Measurements from ENCODE around the gene CRLF3.
A peak's percentile ranks its signal among the peaks of the same experiment; 100 is the strongest.

The CRLF3 gene

GRCh38 chr17:30812218-30813177 lies 12.0 kb downstream of the CRLF3 start:
- Histone ChIP-seq H3K27ac (ENCODE audit: low read length) (0 out of 2 replicates have a peak overlapping the region, but pooled peaks have one; percentile 6), H3K36me3 (replicated peaks; ENCODE audit: low read depth, low read length) (peaks cover 7% of the 10 kb centered on the region), H3K4me3 (ENCODE audit: low read length) (no peak overlapping the region), H3K79me2 (ENCODE audit: low read length) (peaks cover 78% of the 10 kb centered on the region), H2AFZ (ENCODE audit: low read depth, low read length) (no peak overlapping the region), H3K4me2 (ENCODE audit: low read length) (no peak overlapping the region), H3K9ac (ENCODE audit: low read length) (no peak overlapping the region), H3K9me3 (ENCODE audit: insufficient read depth, low read length) (no peaks in the 10 kb centered on the region), H3K4me1 (ENCODE audit: low read length) (peaks cover 29% of the 10 kb centered on the region), H3K27me3 (ENCODE audit: low read depth, low read length) (no peaks in the 10 kb centered on the region), H4K20me1 (ENCODE audit: insufficient read depth, low read length) (no peaks in the 10 kb centered on the region)
- TF ChIP-seq EZH2phosphoT487 (IDR thresholded peaks at IDR 0.05; ENCODE audit: low read depth): no peak
- TF ChIP-seq, protein P1, sequence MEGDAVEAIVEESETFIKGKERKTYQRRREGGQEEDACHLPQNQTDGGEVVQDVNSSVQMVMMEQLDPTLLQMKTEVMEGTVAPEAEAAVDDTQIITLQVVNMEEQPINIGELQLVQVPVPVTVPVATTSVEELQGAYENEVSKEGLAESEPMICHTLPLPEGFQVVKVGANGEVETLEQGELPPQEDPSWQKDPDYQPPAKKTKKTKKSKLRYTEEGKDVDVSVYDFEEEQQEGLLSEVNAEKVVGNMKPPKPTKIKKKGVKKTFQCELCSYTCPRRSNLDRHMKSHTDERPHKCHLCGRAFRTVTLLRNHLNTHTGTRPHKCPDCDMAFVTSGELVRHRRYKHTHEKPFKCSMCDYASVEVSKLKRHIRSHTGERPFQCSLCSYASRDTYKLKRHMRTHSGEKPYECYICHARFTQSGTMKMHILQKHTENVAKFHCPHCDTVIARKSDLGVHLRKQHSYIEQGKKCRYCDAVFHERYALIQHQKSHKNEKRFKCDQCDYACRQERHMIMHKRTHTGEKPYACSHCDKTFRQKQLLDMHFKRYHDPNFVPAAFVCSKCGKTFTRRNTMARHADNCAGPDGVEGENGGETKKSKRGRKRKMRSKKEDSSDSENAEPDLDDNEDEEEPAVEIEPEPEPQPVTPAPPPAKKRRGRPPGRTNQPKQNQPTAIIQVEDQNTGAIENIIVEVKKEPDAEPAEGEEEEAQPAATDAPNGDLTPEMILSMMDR (IDR thresholded peaks at IDR 0.05; ENCODE audit: low read depth, low read length): no peak

GRCh38 chr17:30809867-30810266 lies 14.6 kb downstream of the CRLF3 start:
- Histone ChIP-seq H3K4me2 (ENCODE audit: low read length) (peak overlapping the region; percentile 84), H3K79me2 (ENCODE audit: low read length) (peaks cover 82% of the 10 kb centered on the region)

DNA sequence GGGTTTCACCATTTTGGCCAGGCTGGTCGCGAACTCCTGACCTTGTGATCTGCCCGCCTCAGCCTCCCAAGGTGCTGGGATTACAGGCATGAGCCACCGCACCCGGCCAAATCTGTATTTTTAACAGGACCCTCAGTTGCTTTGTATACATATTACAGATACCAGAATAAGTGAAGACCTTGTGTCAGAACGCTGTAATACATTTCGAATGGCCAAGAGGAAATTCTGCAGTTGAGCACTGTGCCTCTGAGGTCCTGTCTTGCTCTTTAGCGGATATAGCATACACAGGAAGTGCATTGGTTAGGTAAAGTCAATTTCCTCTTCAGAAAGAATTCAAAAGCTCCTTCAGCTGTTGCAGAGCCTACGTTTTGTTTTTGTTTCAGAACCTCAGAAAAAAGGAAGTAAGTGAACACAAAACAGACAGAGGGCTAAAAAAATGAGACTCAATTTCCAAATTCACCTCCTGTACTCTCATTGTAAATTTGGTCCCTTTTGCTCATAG lies 15.7 kb downstream of the CRLF3 start:
- Histone ChIP-seq H2AFZ (ENCODE audit: low read depth, low read length) (0 out of 2 replicates have a peak overlapping the region, but pooled peaks have one; percentile 13), H3K4me3 (ENCODE audit: low read length) (peak overlapping the region; percentile 71), H3K79me2 (ENCODE audit: low read length) (peaks cover 82% of the 10 kb centered on the region), H3K27ac (ENCODE audit: low read length) (peak overlapping the region; percentile 97), H3K9ac (ENCODE audit: low read length) (peak overlapping the region; percentile 63), H3K36me3 (replicated peaks; ENCODE audit: low read depth, low read length) (peaks cover 7% of the 10 kb centered on the region), H3K27me3 (ENCODE audit: low read depth, low read length) (no peaks in the 10 kb centered on the region), H4K20me1 (ENCODE audit: insufficient read depth, low read length) (0 out of 2 replicates have a peak, but pooled peaks cover 4% of the 10 kb centered on the region), H3K4me2 (ENCODE audit: low read length) (peak overlapping the region; percentile 84), H3K9me3 (ENCODE audit: insufficient read depth, low read length) (no peaks in the 10 kb centered on the region), H3K4me1 (ENCODE audit: low read length) (peaks cover 44% of the 10 kb centered on the region)
- TF ChIP-seq, protein P1 (IDR thresholded peaks at IDR 0.05; ENCODE audit: low read depth, low read length): no peak
- TF ChIP-seq EZH2phosphoT487 (IDR thresholded peaks at IDR 0.05; ENCODE audit: low read depth): no peak

More at GRCh38 chr17:30809867-30810266, 14.6 kb downstream of the CRLF3 start:
- Histone ChIP-seq H2AFZ (ENCODE audit: low read depth, low read length) (no peak overlapping the region), H3K36me3 (replicated peaks; ENCODE audit: low read depth, low read length) (peaks cover 3% of the 10 kb centered on the region), H3K27me3 (ENCODE audit: low read depth, low read length) (no peaks in the 10 kb centered on the region), H3K9ac (ENCODE audit: low read length) (peak overlapping the region; percentile 63; the same call in 1 of the 2 replicates), H4K20me1 (ENCODE audit: insufficient read depth, low read length) (0 out of 2 replicates have a peak, but pooled peaks cover 4% of the 10 kb centered on the region), H3K9me3 (ENCODE audit: insufficient read depth, low read length) (no peaks in the 10 kb centered on the region), H3K4me1 (ENCODE audit: low read length) (peaks cover 44% of the 10 kb centered on the region), H3K27ac (ENCODE audit: low read length) (peak overlapping the region; percentile 97), H3K4me3 (ENCODE audit: low read length) (peak overlapping the region; percentile 71; the same call in 1 of the 2 replicates)
- TF ChIP-seq EZH2phosphoT487 (IDR thresholded peaks at IDR 0.05; ENCODE audit: low read depth): no peak
- TF ChIP-seq, protein P1 (IDR thresholded peaks at IDR 0.05; ENCODE audit: low read depth, low read length): no peak

GRCh38 chr17:30807896-30808295 lies 16.6 kb downstream of the CRLF3 start:
- peaks cover 44% of the 10 kb centered on the region for H3K4me1 ChIP-seq (ENCODE audit: low read length)
- no peak overlapping the region for H3K4me3 ChIP-seq (ENCODE audit: low read length)
- no peak overlapping the region for H3K9ac ChIP-seq (ENCODE audit: low read length)
- H3K79me2 ChIP-seq (ENCODE audit: low read length): peaks cover 73% of the 10 kb centered on the region
- no peaks in the 10 kb centered on the region for H3K9me3 ChIP-seq (ENCODE audit: insufficient read depth, low read length)
- 0 out of 2 replicates have a peak, but pooled peaks cover 4% of the 10 kb centered on the region for H4K20me1 ChIP-seq (ENCODE audit: insufficient read depth, low read length)
- H3K27me3 ChIP-seq (ENCODE audit: low read depth, low read length): no peaks in the 10 kb centered on the region
- no peak overlapping the region for H2AFZ ChIP-seq (ENCODE audit: low read depth, low read length)
- peaks cover 13% of the 10 kb centered on the region for H3K36me3 ChIP-seq (replicated peaks; ENCODE audit: low read depth, low read length)
- TF ChIP-seq, protein P1 (IDR thresholded peaks at IDR 0.05; ENCODE audit: low read depth, low read length): no peak
- TF ChIP-seq EZH2phosphoT487 (IDR thresholded peaks at IDR 0.05; ENCODE audit: low read depth): no peak
- peak overlapping the region; percentile 97; the same call in 1 of the 2 replicates for H3K27ac ChIP-seq (ENCODE audit: low read length)
- H3K4me2 ChIP-seq (ENCODE audit: low read length): peak overlapping the region; percentile 6

Data from OCI-LY3 (cell line).